Measurements from ENCODE around the gene PLA2G4E. TPM values are rescaled to one million over a fixed set of nuclear protein-coding genes. Genes with fewer than 3 reads are reported as not detected.

The PLA2G4E gene
- total RNA-seq, 1 experiment from 2014 or later: not detected

GRCh38 chr15:41984622-41985021, 36.2 kb downstream of the PLA2G4E start:
- H3K4me2 ChIP-seq (ENCODE audit: low read length): no peak overlapping the region
- RAD21 ChIA-PET (ENCODE audit: low non-redundant PET in 1 of 2, low total read pairs in 2 of 2, uncharacterized antibody in 2 of 2, unreplicated experiment in 2 of 2): no interaction called here
- DNase-seq (ENCODE audit: low read depth, low spot score) (no peak), ATAC-seq (no peak)
- no peak overlapping the region for H3K27ac ChIP-seq (ENCODE audit: low read depth, low read length)
- H3K27me3 ChIP-seq (ENCODE audit: insufficient read depth, low read length): no peaks in the 10 kb centered on the region
- BruUV-seq (replicated peaks): no TSS peak
- no peak overlapping the region for H3K9ac ChIP-seq (ENCODE audit: low read length)
- no peaks in the 10 kb centered on the region for H3K79me2 ChIP-seq (ENCODE audit: insufficient read depth, low read length)
- POLR2A ChIA-PET: no interaction called here
- H2AFZ ChIP-seq (ENCODE audit: low read depth, low read length, poor library complexity, severe bottlenecking): no peak overlapping the region
- CTCF ChIA-PET: interaction anchor here (2.4 kb wide), 1 partner anchor 12 kb away, joined by 7 read pairs; the partner anchor contains the start of gene EHD4
- no peak overlapping the region for H3K4me3 ChIP-seq (replicated peaks in 1 of 2; ENCODE audit: low read depth in 1 of 2, low read length in 2 of 2)
- no peaks in the 10 kb centered on the region for H4K20me1 ChIP-seq (ENCODE audit: insufficient read depth)
- intact Hi-C loops (cut with micrococcal nuclease): no loop called here
- no peaks in the 10 kb centered on the region for H3K9me3 ChIP-seq (ENCODE audit: control insufficient read depth in 1 of 2, insufficient read depth in 1 of 2, low read depth in 1 of 2, low read length in 2 of 2)
- no peaks in the 10 kb centered on the region for H3K9me2 ChIP-seq (ENCODE audit: insufficient read depth)
- peaks cover 0 to 4% of the 10 kb centered on the region in 2 experiments; a peak in 2 of 4 replicates for H3K4me1 ChIP-seq (ENCODE audit: control insufficient read depth in 1 of 2, insufficient read depth in 2 of 2, low read length in 2 of 2)
- TF ChIP-seq REST (IDR thresholded peaks at IDR 0.05; ENCODE audit: low read depth) (no peak), ELF1 (IDR thresholded peaks at IDR 0.05; ENCODE audit: borderline replicate concordance, low read depth) (no peak), EZH2 (IDR thresholded peaks at IDR 0.05) (no peak), JUND (IDR thresholded peaks at IDR 0.05) (no peak), YY1 (IDR thresholded peaks at IDR 0.05; ENCODE audit: extremely low read depth, insufficient replicate concordance, low read depth, low read length) (no peak), SIN3A (IDR thresholded peaks at IDR 0.05; ENCODE audit: low read depth) (no peak), POLR2AphosphoS5 (IDR thresholded peaks at IDR 0.05; ENCODE audit: low read depth, low read length) (no peak), CEBPB (IDR thresholded peaks at IDR 0.05; ENCODE audit: low read depth) (no peak), ATF3 (IDR thresholded peaks at IDR 0.05) (no peak), SP1 (IDR thresholded peaks at IDR 0.05; ENCODE audit: low read depth) (no peak), EGR1 (IDR thresholded peaks at IDR 0.05; ENCODE audit: low read depth) (no peak), ZNF274 (IDR thresholded peaks at IDR 0.05; ENCODE audit: low read depth, low read length) (no peak), ZFX (IDR thresholded peaks at IDR 0.05) (no peak), MAX (IDR thresholded peaks at IDR 0.05) (no peak), CTCF (IDR thresholded peaks at IDR 0.05 in 2 of 3, conservative IDR thresholded peaks at IDR 0.05 in 1 of 3; ENCODE audit: borderline replicate concordance in 1 of 3, insufficient read depth in 1 of 3, low read depth in 2 of 3, low read length in 2 of 3) (no peak)
- no peaks in the 10 kb centered on the region for H3K36me3 ChIP-seq (ENCODE audit: control insufficient read depth in 1 of 2, insufficient read depth in 2 of 2, low read length in 2 of 2)

Data from HCT116 (cell line).